Sigmoid colon (tissue), 7 donors: ENCODE results near the gene SLC8B1. TPM values are rescaled to one million over a fixed set of nuclear protein-coding genes. Genes with fewer than 3 reads are reported as not detected.

Experiments
- DNase-seq: peaks from one replicate; pipeline ENCODE4 v3.0.0-alpha.2; 2019
- H3K27ac ChIP-seq, 4 donors: fragments of 200-600 bp; sonication (generic); one replicate each; pipeline ENCODE4 v1.5.1; 2016 to 2019; ENCODE audit warnings: mild to moderate bottlenecking in 1 of 4
- H3K27me3 ChIP-seq, 3 donors: fragments of 200-600 bp; sonication (generic); one replicate each; pipeline ENCODE4 v1.5.1; 2019; ENCODE audit warnings: mild to moderate bottlenecking in 1 of 3
- H3K36me3 ChIP-seq, 4 donors: fragments of 200-600 bp; sonication (generic); one replicate each; pipeline ENCODE4 v1.5.1; 2016 to 2019
- H3K4me1 ChIP-seq, 4 donors: fragments of 200-600 bp; sonication (generic); one replicate each; pipeline ENCODE4 v1.5.1; 2017 to 2019
- H3K4me3 ChIP-seq, 4 donors: fragments of 200-600 bp; sonication (generic); one replicate each; pipeline ENCODE4 v1.5.1; 2017 to 2019; ENCODE audit warnings: mild to moderate bottlenecking in 2 of 4, moderate library complexity in 1 of 4
- H3K9me3 ChIP-seq, 4 donors: fragments of 200-600 bp in 3 of 4; sonication (generic) in 3 of 4; one replicate each; pipeline versions ENCODE4 v1.5.1 to v1.6.1; 2013 to 2019
- EP300 ChIP-seq, 4 donors: sonication (generic); formaldehyde crosslinking; IDR thresholded peaks; one replicate each; pipeline ENCODE4 v1.6.1; 2017; ENCODE audit warnings: antibody characterized with exemption in 4 of 4
- POLR2A ChIP-seq, 2 donors: fragments of 450-650 bp; IDR thresholded peaks; one replicate each; pipeline ENCODE4 v1.6.1; 2016; ENCODE audit warnings: antibody characterized with exemption in 2 of 2, mild to moderate bottlenecking in 2 of 2, moderate library complexity in 2 of 2
- POLR2AphosphoS5 ChIP-seq, 4 donors: sonication (generic); formaldehyde crosslinking; IDR thresholded peaks; one replicate each; pipeline ENCODE4 v1.6.1; 2017; ENCODE audit warnings: antibody characterized with exemption in 4 of 4
- WGBS, 2 donors: extraction: QIAGEN DNeasy Blood & Tissue Kit; methylation state at CpG; one replicate each; pipeline ENCODE4 v1.1.7; 2013; 5-methylcytosine and 5-hydroxymethylcytosine counted together
- intact Hi-C: fragments of 100-400 bp; cut with DNase I; formaldehyde crosslinking; loops from one replicate; pipeline ENCODE4 v1.15.1; 2023
- polyA plus RNA-seq, 3 donors: library from polyadenylated mRNA; stranded (reverse); fragments of 200-250 nt; gene quantifications; one replicate each; pipeline ENCODE4 v1.2.3, GENCODE V29; 2013
- total RNA-seq, 4 donors: library from RNA; depleted of rRNA; stranded (reverse); fragments of >200 nt; gene quantifications; one replicate each; pipeline ENCODE4 v1.1.0, GENCODE V29; 2016
- TF ChIP-seq, protein P1 (sequence below), 4 experiments: fragments of 450-650 bp in 3 of 4; fragments of 200-600 bp in 1 of 4; IDR thresholded peaks; one replicate each; pipeline ENCODE4 v1.5.1; 2016 to 2019; ENCODE audit warnings: antibody characterized with exemption in 4 of 4, mild to moderate bottlenecking in 3 of 4, moderate library complexity in 2 of 4
- donor health status: healthy with polysubstance abuse.
- donor health status: Bipolar disorder and iron deficiency.
- donor health status: healthy.

Gene SLC8B1
- total and polyA plus RNA-seq, 7 donors, result 8.4 to 38.5 (median 17.1) TPM

DNA sequence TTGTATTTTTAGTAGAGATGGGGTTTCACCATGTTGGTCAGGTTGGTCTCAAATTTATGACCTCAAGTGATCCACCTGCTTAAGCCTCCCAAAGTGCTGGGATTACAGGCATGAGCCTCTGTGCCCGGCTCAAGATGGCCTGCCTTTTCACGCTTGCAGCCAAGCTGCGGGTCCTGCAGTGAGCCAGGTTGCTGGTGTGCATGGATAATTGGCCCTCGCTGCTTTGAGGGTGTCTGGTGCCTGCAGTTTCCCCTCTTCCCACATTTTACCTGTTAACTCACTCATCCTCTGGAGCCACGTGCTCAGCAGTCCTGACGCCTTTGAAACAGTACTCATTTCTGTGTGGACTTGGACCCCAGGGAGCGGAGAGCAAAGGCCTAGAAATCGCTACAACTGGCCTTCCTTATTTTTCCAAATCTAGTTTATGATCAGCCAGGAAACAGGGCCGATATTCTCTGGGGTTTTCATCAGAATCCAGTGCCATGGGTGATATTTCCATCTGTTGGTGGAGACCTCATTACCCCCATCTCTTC, 71.4 kb downstream of the SLC8B1 start:
- no peak overlapping the region for H3K4me3 ChIP-seq
- H3K36me3 ChIP-seq, result peaks cover 0 to 41% (median 14%) of the 10 kb centered on the region in 4 donors
- intact Hi-C loops, result no loop called here
- peak; percentile 46 for DNase-seq
- H3K27ac ChIP-seq, result peak overlapping the region in 3 of 4 donors; percentile 4 to 33 (median 18)
- TF ChIP-seq POLR2AphosphoS5 (IDR thresholded peaks at IDR 0.05) (no peak), EP300 (IDR thresholded peaks at IDR 0.05) (no peak), POLR2A (IDR thresholded peaks at IDR 0.05) (no peak)
- TF ChIP-seq, protein P1, sequence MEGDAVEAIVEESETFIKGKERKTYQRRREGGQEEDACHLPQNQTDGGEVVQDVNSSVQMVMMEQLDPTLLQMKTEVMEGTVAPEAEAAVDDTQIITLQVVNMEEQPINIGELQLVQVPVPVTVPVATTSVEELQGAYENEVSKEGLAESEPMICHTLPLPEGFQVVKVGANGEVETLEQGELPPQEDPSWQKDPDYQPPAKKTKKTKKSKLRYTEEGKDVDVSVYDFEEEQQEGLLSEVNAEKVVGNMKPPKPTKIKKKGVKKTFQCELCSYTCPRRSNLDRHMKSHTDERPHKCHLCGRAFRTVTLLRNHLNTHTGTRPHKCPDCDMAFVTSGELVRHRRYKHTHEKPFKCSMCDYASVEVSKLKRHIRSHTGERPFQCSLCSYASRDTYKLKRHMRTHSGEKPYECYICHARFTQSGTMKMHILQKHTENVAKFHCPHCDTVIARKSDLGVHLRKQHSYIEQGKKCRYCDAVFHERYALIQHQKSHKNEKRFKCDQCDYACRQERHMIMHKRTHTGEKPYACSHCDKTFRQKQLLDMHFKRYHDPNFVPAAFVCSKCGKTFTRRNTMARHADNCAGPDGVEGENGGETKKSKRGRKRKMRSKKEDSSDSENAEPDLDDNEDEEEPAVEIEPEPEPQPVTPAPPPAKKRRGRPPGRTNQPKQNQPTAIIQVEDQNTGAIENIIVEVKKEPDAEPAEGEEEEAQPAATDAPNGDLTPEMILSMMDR (IDR thresholded peaks at IDR 0.05), result no peak
- no peaks in the 10 kb centered on the region for H3K27me3 ChIP-seq
- peaks cover 0 to 23% (median 21%) of the 10 kb centered on the region in 4 donors for H3K4me1 ChIP-seq
- 92 to 94% methylated on average over 9 of the region's 9 CpGs for WGBS, 2 donors
- H3K9me3 ChIP-seq, result no peaks in the 10 kb centered on the region

DNA sequence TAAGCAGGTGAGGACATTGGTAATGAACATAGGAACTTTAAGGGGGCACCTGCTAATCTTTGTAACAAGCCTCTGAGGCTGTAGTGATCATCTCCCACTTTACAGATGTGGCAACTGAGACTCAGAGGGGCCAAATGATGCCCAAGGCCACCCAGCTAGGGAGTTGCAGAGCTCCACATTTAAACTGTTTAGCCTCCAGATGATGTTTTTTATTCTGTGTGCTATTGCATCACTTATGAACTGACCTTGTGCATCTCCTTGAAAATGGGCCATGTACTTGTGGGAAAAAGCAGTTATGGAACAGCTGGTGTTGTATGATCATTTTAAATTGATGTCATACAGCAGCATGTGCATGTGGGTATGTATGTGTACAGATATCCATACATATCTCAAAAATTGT, 72.2 kb downstream of the SLC8B1 start:
- peak overlapping the region in 3 of 4 donors; percentile 9 to 38 (median 18) for H3K27ac ChIP-seq

DNA sequence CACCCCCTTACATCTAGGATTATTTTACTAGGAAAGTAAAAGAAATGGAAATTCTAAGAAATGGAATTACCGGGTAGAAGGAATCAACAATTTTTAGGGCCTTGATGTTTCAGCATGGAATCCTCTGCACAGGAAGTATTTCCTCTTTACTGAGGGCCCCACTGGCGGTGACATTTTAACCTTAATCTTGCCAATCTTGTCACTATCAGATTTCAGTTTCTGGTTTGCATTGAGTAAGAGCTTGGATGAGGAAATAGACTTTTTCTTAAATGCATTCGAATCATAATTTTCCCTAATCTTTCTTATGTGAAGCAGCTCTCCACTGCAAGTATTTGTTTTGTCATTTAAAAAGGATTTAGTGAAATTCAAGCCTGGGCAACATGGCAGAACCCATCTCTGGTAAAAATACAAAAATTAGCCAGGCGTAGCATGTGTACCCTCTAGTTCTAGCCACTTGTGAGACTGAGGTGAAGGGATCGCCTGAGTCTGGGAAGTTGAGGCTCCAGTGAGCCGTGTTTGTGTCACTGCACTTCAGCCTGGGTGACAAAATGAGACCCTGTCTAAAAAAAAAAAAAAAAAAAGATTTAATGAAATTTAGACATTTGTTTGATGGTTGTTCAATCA, 73.0 kb downstream of the SLC8B1 start:
- TF ChIP-seq POLR2AphosphoS5 (IDR thresholded peaks at IDR 0.05) (no peak), EP300 (IDR thresholded peaks at IDR 0.05) (no peak), POLR2A (IDR thresholded peaks at IDR 0.05) (no peak)
- TF ChIP-seq, protein P1 (IDR thresholded peaks at IDR 0.05), result no peak
- Histone ChIP-seq H3K4me3 (no peak overlapping the region), H3K4me1 (peaks cover 0 to 27% (median 23%) of the 10 kb centered on the region in 4 donors), H3K9me3 (no peaks in the 10 kb centered on the region), H3K36me3 (peaks cover 0 to 25% (median 7%) of the 10 kb centered on the region in 4 donors), H3K27me3 (no peaks in the 10 kb centered on the region), H3K27ac (peak overlapping the region in 2 of 4 donors; percentile 9 to 38)
- DNase-seq, result no peak
- 54 to 89% methylated on average over 6 of the region's 6 CpGs for WGBS, 2 donors
- intact Hi-C loops, result no loop called here

More for the DNA sequence above, 72.2 kb downstream of the SLC8B1 start:
- Histone ChIP-seq H3K4me1 (peaks cover 0 to 27% (median 23%) of the 10 kb centered on the region in 4 donors), H3K4me3 (no peak overlapping the region), H3K27me3 (no peaks in the 10 kb centered on the region), H3K9me3 (no peaks in the 10 kb centered on the region), H3K36me3 (peaks cover 0 to 33% (median 7%) of the 10 kb centered on the region in 4 donors)
- intact Hi-C loops, result no loop called here
- TF ChIP-seq POLR2A (IDR thresholded peaks at IDR 0.05), result no peak
- peak in 3 of 4 donors; percentile 47 to 57 (median 55) for TF ChIP-seq POLR2AphosphoS5 (IDR thresholded peaks at IDR 0.05)
- DNase-seq, result peak; percentile 40

DNA sequence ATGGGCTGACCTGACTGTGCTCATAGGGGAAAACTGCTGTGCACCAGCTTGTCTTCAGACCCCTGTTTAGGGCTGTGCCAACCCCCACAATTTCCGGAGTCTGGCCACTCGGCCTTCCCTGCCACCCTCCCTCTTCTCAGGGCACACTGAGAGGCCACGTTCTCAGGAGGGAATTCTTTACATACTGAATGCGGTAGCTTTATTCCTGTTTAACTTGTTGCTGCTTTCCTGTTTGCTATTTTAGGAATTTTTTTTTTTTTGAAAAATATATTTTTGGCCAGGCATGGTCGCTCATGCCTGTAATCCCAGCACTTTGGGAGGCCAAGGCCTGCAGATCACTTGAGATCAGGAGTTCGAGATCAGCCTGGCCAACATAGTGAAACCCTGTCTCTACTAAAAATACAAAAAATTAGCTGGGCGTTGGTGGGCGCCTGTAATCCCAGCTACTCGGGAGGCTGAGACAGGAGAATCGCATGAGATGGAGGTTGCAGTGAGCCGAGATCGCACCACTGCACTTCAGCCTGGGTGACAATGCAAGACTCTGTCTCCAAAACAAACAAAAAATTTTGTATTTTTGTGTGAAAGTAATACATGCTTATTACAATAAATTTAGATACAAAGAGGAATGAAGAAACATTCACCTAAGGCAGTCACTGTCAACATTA, 74.1 kb downstream of the SLC8B1 start:
- WGBS, 2 donors, result 79 to 91% methylated on average over 12 of the region's 12 CpGs
- no peak for TF ChIP-seq EP300 (IDR thresholded peaks at IDR 0.05)
- TF ChIP-seq, protein P1 (IDR thresholded peaks at IDR 0.05), result no peak
- TF ChIP-seq POLR2A (IDR thresholded peaks at IDR 0.05), result no peak
- TF ChIP-seq POLR2AphosphoS5 (IDR thresholded peaks at IDR 0.05), result no peak
- peaks cover 0 to 27% (median 23%) of the 10 kb centered on the region in 4 donors for H3K4me1 ChIP-seq
- no peaks in the 10 kb centered on the region for H3K27me3 ChIP-seq
- H3K9me3 ChIP-seq, result no peaks in the 10 kb centered on the region
- intact Hi-C loops, result no loop called here
- H3K4me3 ChIP-seq, result no peak overlapping the region
- peak overlapping the region; percentile 63 to 69 (median 65) for H3K27ac ChIP-seq
- DNase-seq, result no peak
- H3K36me3 ChIP-seq, result peaks cover 0 to 13% (median 0%) of the 10 kb centered on the region in 4 donors

DNA sequence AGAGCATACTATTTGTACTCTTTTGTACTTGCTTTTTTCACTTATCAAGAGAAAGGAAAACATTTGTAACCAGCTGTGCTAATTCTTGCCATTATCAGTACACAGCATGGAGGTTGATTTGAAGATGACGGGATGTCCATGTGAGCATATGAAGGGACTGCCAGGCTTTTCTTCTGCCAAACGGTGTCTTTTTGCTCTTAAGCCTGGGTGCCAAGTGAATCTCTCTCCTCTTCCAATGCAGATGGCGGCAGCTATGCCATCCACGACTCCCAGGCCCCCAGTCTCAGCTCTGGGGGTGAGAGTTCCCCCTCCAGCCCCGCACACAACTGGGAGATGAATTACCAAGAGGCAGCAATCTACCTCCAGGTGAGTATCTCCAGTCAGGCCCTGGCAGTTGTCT, 74.8 kb downstream of the SLC8B1 start:
- H3K9me3 ChIP-seq, result no peaks in the 10 kb centered on the region
- no peaks in the 10 kb centered on the region for H3K27me3 ChIP-seq
- 79 to 80% methylated on average over 5 of the region's 5 CpGs for WGBS, 2 donors
- peaks cover 0 to 27% (median 23%) of the 10 kb centered on the region in 4 donors for H3K4me1 ChIP-seq
- intact Hi-C loops, result no loop called here
- peak; percentile 56 for DNase-seq
- no peak overlapping the region for H3K4me3 ChIP-seq
- H3K27ac ChIP-seq, result peak overlapping the region; percentile 63 to 69 (median 65)
- peaks cover 0 to 12% (median 0%) of the 10 kb centered on the region in 4 donors for H3K36me3 ChIP-seq
- TF ChIP-seq POLR2AphosphoS5 (IDR thresholded peaks at IDR 0.05) (no peak), EP300 (IDR thresholded peaks at IDR 0.05) (no peak), POLR2A (IDR thresholded peaks at IDR 0.05) (no peak)
- TF ChIP-seq, protein P1 (IDR thresholded peaks at IDR 0.05), result no peak
